HG03060 (cell line): Measurements from ENCODE around the gene MYMK.
"Not testable (repeated sequence)": the region's sequence is repeated elsewhere in the genome, so short reads cannot be mapped to it uniquely, and the experiment has no call there.

Experiments
- ATAC-seq: cut with Tn5 transposase; IDR thresholded peaks from one replicate; pipeline ENCODE4 v1.9.1; 2021; ENCODE audit warnings: low read depth, moderate number of reproducible peaks; ENCODE audit not compliant: unreplicated experiment

The MYMK gene

GRCh38 chr9:133524679-133525228 lies at the start of gene MYMK:
TSS of gene MYMK (minus strand) at chr9:133524959. CDS start at chr9:133524844, 115 bp downstream.
- no peak for ATAC-seq

DNA sequence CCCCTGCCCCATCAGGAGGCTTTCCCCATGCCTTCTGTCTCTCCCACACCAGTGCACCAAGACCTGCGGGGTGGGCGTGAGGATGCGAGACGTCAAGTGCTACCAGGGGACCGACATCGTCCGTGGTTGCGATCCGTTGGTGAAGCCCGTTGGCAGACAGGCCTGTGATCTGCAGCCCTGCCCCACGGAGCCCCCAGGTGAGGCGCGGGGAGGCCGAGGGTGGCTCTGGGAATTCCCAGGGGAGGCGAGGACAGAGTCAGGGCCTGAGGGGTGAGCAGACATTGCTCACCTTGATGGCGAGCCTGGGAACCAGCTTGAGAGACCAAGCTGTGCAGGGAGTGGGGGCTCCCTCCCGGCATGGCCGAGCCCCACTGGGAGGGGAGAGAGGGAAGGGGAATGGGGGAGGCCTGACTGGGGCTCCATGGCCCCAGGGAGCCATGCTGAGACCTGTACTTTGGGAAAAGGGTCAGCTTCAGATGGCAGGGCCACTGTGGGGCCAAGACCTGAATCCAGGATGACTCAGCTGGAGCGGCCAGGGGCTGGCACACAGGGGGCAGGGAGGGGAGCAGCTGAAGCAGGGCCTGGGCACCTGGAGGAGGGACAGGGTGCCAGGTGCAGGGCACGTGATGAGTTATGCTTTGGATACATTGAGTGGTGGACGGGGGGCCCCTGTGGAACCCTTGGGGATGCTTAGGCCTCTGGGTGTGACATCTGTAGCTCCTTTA lies 49.2 kb upstream of the MYMK start:
- ATAC-seq: no peak

DNA sequence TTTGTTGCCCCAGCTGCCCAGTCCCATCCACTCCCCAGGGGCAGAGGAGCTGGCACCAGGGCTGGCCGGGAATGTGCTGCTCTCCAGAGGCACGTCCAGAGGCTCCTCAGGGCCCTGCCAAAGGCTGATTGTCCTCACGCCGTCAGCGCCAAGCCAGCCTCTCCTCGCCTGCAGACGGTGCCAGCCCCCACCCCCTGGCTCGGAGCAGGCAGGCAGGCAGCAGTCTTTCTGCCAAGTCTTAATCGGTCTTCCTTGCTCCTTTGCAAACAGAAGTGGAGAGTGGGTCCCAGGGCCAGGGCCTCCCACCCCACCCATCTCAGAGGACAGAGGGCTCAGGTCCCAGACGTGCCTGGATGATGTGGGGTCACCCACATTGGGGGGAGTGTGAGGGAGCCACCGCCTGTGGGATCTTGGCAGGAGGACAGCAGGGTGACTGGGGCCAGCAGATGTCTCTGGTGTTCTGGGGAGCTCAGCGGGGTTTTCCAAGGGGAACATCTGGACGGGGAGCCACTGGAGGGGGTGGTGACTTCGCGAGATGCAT lies 48.1 kb upstream of the MYMK start:
- ATAC-seq: no peak

DNA sequence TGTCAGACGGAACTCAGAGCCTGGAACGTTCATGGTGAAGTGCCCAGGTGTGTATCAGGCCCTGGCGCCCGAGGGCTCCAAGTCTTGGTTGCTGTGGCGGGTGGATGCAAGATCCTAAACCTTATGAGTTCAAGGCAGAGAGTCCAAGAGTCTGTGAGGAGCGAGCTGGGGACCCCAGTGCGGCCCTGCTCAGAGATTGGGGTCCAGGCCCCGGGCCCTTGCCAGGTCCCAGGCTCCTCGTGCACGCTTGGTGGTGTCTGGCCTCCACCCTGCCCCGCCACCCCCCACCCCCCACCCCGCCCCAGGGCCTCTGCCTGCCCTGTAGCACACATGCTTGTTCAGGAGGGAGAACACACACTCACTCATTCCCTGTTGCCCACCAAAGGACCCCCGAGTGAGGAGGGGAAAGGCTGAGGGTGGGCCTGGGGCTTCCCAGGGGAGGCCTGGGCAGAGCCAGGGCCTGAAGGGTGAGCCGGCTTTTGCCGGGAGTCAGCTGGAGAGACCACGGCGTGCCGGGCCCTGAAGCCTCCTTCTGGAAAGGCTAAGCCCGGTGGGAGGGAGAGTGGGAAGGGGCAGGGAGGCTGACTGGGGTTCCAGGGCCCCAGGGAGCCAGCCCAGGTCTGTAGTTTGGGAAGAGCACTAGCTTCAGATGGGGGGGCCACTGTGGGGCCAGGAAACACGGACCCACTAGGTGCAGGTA lies 47.3 kb upstream of the MYMK start:
- no peak for ATAC-seq

DNA sequence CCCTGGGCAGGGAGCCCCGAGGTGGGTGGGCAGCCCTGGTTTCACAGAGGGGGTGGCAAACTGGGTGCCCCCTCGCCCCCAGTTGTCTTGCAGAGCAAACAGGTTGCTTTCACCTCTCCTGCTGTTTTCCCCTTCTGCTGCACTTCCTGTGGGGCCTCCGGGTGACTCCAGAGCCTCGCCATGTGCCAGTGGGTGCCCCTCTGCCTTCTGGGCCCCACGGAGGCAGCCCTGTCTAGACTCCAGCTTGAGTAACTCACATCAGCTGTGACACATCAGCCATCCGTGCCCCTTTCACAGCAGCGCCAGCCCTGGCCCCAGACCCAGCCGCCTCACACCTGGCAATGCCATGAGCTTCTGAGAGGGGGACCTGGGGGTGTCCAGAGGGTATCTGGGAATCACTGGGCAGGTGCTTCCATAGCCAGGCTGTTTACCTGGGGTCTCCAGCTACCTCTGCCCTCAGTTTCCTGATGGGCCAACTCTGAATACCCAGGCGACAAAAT lies 46.7 kb upstream of the MYMK start:
- no peak for ATAC-seq

DNA sequence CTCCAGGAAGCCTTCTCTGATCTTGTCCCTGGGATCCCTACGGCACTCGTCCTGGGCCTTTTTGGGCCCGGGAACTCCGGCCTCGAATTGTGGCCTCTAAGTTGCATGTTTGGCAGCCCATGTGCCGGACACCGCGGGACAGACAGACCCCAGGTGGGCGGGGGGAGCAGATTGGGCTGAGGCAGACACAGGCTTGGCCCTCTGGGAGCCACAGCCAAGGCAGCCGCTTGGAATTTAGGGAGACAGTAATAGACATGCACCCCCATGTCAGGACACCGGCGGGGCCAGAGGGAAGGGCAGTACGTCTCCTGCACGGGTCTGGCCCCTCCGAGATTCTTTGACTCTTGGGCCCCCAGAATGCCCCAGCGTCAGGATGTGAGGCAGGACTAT lies 45.9 kb upstream of the MYMK start:
- ATAC-seq: no peak

DNA sequence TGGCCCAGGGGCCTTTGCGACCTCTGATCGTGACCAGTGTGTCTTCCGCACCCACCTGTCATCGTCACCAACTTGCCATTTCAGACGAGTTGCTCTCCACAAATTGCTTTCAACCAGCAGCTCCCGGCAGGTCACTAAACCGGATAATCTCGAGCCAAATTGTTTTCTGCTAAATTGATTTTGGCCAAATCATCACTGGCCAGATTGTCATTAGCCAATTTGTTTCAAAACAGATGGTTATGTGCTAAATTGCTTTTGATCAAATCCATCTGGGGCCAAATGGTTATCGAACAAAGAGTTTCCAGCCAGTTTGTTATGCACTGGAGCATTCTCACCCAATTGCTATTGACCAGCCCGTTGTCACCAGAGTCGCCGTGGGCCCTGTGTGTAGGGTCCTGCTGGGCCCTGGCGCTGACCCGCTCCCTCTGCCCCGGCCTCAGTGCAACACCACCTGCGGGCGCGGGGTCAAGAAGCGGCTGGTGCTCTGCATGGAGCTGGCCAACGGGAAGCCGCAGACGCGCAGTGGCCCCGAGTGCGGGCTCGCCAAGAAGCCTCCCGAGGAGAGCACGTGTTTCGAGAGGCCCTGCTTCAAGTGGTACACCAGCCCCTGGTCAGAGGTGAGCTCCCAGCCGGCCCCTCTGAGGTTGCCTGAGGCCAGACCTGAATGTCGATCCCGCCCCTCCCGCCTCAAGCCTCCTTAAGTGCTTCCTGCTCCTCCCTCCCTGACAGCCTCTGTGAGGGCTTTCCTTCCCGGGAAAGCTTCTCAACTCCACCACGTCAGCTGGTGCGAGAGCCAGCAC lies 45.3 kb upstream of the MYMK start:
- ATAC-seq: no peak

- no peak for ATAC-seq
Measured at GRCh38 chr9:133569121-133569785, 44.5 kb upstream of the MYMK start.

DNA sequence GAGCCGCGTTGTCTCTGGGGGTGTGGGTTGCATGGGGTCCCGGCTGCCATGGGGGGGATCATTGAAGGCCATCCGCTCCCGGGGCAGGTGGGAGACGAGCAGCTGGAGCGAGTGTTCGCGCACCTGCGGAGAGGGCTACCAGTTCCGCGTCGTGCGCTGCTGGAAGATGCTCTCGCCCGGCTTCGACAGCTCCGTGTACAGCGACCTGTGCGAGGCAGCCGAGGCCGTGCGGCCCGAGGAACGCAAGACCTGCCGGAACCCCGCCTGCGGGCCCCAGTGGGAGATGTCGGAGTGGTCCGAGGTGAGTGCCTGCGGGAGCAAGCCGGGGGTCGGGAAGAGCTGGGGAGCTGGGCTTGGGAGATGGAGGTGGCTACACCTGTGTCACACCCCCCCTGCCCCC lies 43.4 kb upstream of the MYMK start:
- ATAC-seq: no peak

- no peak for ATAC-seq
Measured at GRCh38 chr9:133566817-133567216, 42.1 kb upstream of the MYMK start.

- ATAC-seq: no peak
Measured at GRCh38 chr9:133566382-133566781, 41.6 kb upstream of the MYMK start.

- no peak for ATAC-seq
Measured at GRCh38 chr9:133564451-133565116, 39.8 kb upstream of the MYMK start.

DNA sequence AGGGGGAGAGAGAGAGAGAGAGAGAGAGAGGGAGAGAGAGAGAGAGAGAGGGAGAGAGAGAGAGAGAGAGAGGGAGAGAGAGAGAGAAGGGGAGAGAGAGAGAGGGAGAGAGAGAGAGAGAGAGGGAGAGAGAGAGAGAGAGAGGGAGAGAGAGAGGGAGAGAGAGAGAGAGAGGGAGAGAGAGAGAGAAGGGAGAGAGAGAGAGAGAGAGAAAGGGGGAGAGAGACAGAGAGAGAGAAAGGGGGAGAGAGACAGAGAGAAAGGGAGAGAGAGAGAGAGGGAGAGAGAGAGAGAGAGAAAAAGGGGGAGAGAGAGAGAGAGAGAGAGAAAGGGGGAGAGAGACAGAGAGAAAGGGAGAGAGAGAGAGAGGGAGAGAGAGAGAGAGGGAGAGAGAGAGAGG lies 39.1 kb upstream of the MYMK start:
- not testable (repeated sequence) for ATAC-seq

GRCh38 chr9:133563291-133563796 lies 38.6 kb upstream of the MYMK start:
- ATAC-seq: no peak

DNA sequence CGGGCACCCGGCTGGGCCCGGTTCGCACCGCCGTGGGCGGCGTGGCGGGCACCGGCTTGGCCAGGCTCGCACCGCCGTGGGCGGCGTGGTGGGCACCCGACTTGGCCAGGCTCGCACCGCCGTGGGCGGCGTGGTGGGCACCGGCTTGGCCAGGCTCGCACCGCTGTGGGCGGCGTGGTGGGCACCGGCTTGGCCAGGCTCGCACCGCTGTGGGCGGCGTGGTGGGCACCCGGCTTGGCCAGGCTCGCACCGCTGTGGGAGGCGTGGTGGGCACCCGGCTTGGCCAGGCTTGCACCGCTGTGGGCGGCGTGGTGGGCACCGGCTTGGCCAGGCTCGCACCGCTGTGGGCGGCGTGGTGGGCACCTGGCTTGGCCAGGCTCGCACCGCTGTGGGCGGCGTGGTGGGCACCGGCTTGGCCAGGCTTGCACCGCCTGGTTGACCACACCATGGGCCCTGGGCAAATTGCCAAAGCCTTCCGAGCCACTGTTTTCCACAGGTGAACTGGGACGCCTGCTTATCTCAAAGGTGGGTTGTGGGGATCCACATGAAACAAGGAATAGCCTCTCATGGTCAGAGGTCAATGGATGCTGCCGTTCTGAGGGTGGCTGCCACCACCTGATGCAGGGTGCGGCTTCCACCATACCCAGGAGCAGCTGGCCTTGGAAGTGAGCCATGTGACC lies 38.0 kb upstream of the MYMK start:
- no peak for ATAC-seq

DNA sequence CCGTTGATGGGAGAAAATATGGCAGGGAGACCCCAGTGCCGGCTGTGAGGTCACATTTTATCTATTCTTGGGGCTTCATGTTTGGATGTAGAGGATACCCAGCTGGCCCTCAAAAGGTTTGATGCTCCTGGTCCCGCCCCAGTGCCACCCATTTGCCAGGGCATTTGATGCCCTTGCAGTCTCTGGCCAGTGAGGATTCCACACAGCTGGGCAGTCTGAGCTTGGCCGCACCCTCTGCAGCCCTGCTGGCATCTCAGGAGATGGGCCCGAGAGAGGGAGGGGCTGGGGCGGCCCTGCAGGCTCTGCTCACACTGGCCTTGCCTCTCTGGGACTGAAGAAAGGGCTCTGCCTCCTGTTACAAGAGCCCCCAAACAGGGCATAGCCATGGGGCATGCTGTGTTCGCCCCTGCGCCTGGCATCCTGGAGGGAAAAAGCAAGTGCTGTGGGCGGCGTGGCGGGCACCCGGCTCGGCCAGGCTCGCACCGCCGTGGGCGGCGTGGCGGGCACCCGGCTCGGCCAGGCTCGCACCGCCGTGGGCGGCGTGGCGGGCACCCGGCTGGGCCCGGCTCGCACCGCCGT lies 37.3 kb upstream of the MYMK start:
- no peak for ATAC-seq

DNA sequence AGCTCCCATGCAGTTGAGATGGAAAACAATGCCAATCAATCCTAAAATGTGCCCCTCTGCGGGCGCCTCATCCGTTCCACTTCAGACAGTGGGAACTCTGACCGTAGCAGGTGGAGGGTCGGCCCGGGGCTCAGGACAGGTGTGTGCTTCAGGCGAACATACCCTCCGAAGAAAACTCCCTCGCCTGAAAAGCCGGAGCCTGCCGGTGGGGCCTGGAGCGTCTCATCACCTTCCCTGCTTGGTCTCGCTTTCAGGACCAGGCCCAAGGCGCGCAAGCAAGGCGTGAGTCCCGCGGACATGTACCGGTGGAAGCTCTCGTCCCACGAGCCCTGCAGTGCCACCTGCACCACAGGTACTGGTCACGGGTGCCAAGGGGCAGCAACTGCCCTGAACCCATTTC lies 36.2 kb upstream of the MYMK start:
- ATAC-seq: no peak

DNA sequence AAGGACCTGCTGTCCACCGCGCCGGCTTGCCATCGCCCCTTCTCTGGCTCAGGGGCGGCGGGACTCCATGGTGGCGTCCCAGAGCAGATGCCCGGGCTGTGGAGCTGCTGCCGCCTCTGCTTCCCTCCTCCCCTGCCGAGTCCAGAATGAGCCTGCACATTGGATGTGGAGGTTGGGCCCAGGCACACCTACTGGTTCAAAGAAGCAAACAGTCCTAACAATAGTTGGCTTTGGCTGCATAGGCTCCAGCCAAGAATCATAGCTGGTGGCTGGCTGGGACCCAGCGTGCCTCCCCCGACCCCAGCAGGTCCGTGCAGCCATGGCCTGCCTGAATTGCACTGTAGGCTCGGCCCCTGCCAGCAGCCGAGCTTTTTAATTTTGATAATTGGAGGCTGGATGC lies 35.6 kb upstream of the MYMK start:
- ATAC-seq: no peak
